GM12878 (cell line): ENCODE measurements around the gene ARAF. TPM values are rescaled to one million over a fixed set of nuclear protein-coding genes. Genes with fewer than 3 reads are reported as not detected.
A peak's percentile ranks its signal among the peaks of the same experiment; 100 is the strongest.

Experiments used
- ATAC-seq: fragments of 200-7000 bp; cut with Tn5 transposase; 3 replicates; pipeline ENCODE4 v1.9.1; 2020; ENCODE audit warnings: mild to moderate bottlenecking, moderate library complexity
- BruUV-seq: library from RNA; stranded (reverse); fragments of 400-500 nt; replicated peaks from 2 replicates; lab custom pipeline; 2021; lab: Mats Ljungman, UMichigan
- CTCF ChIA-PET: fragments of 300-600 bp; sonication (Branson Sonifier 250); formaldehyde crosslinking; extraction: SDS; loops from one replicate; lab custom pipeline; 2021; ENCODE audit warnings: inconsistent platforms; lab: Yijun Ruan, JAX
- POLR2A ChIA-PET: fragments of 350-600 bp; formaldehyde crosslinking; extraction: SDS; loops from one replicate; lab custom pipeline; 2021; ENCODE audit warnings: inconsistent platforms; lab: Charles Lee
- RAD21 ChIA-PET: fragments of 300-600 bp; sonication (Branson Sonifier 250); formaldehyde crosslinking; loops from one replicate; lab custom pipeline; 2023; ENCODE audit warnings: antibody characterized with exemption; ENCODE audit not compliant: unreplicated experiment; lab: Charles Lee
- SMC1A ChIA-PET: fragments of 300-600 bp; sonication (Branson Sonifier 250); formaldehyde crosslinking; loops from one replicate; lab custom pipeline; 2023; ENCODE audit not compliant: unreplicated experiment, uncharacterized antibody; lab: Charles Lee
- DNase-seq: peaks from one replicate; pipeline ENCODE4 v3.0.0-alpha.2; 2011; ENCODE audit warnings: low read depth, low spot score
- FAIRE-seq: peaks from 3 replicates; lab custom pipeline; 2011; peaks lifted over from hg19 to GRCh38; lab: Jason Lieb, UNC
- H2AFZ ChIP-seq: 2 replicates; pipeline ENCODE4 v1.6.0; 2011; ENCODE audit warnings: low read depth, low read length, control low read depth; ENCODE audit not compliant: control insufficient read depth
- H3K27ac ChIP-seq: 2 replicates; pipeline ENCODE4 v1.5.1; 2011; ENCODE audit warnings: control low read depth; ENCODE audit not compliant: control insufficient read depth, insufficient read depth
- H3K27me3 ChIP-seq, 2 experiments: replicated peaks in 1 of 2; 2 replicates each; pipeline versions ENCODE4 v1.6.0 to v1.6.1; 2011; ENCODE audit warnings: low read length in 1 of 2; ENCODE audit not compliant: control insufficient read depth in 2 of 2, insufficient read depth in 2 of 2
- H3K36me3 ChIP-seq, 2 experiments: 2 replicates each; pipeline ENCODE4 v1.5.1; 2011; ENCODE audit warnings: low read length in 1 of 2; ENCODE audit not compliant: control insufficient read depth in 2 of 2, insufficient read depth in 2 of 2
- H3K4me1 ChIP-seq: 2 replicates; pipeline ENCODE4 v1.6.1; 2011; ENCODE audit warnings: mild to moderate bottlenecking, low read length, moderate library complexity, mixed read lengths; ENCODE audit not compliant: control insufficient read depth, insufficient read depth
- H3K4me2 ChIP-seq: 2 replicates; pipeline ENCODE4 v1.6.0; 2011; ENCODE audit warnings: control low read depth; ENCODE audit not compliant: control insufficient read depth, insufficient read depth
- H3K4me3 ChIP-seq: fragments of 200-600 bp; sonication (generic); 2 replicates; pipeline ENCODE4 v1.5.1; 2016
- H3K79me2 ChIP-seq: 2 replicates; pipeline ENCODE4 v1.6.0; 2011; ENCODE audit warnings: low read length; ENCODE audit not compliant: control insufficient read depth, insufficient read depth
- H3K9ac ChIP-seq: 2 replicates; pipeline ENCODE4 v1.8.0; 2011; ENCODE audit warnings: low read length, control low read depth, mixed read lengths; ENCODE audit not compliant: control insufficient read depth, insufficient read depth
- H3K9me3 ChIP-seq: replicated peaks from 3 replicates; pipeline ENCODE4 v1.5.1; 2011; ENCODE audit warnings: mild to moderate bottlenecking, low read length; ENCODE audit not compliant: control insufficient read depth, insufficient read depth
- H4K20me1 ChIP-seq: 2 replicates; pipeline ENCODE4 v1.6.0; 2011; ENCODE audit not compliant: control insufficient read depth, insufficient read depth
- BHLHE40 ChIP-seq, 2 experiments: fragments of 450-650 bp in 1 of 2; IDR thresholded peaks; 2 replicates each; pipeline ENCODE4 v1.6.1; 2011 to 2017; ENCODE audit warnings: low read depth in 2 of 2, borderline replicate concordance in 1 of 2, improper control_type of control experiment in 1 of 2, low read length in 1 of 2, mild to moderate bottlenecking in 1 of 2
- CBFB ChIP-seq: IDR thresholded peaks from 2 replicates; pipeline ENCODE4 v1.6.1; 2016; ENCODE audit warnings: antibody characterized with exemption, low read depth
- CBX5 ChIP-seq: sonication (generic); IDR thresholded peaks from 2 replicates; pipeline ENCODE4 v1.6.1; 2016; ENCODE audit warnings: low read depth, moderate library complexity, mild to moderate bottlenecking, inconsistent platforms
- GATAD2B ChIP-seq: fragments of 450-650 bp; conservative IDR thresholded peaks from 2 replicates; pipeline ENCODE4 v1.6.1; 2017; ENCODE audit warnings: low read depth, mild to moderate bottlenecking, moderate library complexity
- IKZF1 ChIP-seq: fragments of 450-650 bp; conservative IDR thresholded peaks from 2 replicates; pipeline ENCODE4 v1.6.1; 2017; ENCODE audit warnings: antibody characterized with exemption, mild to moderate bottlenecking
- IKZF2 ChIP-seq, 2 experiments: fragments of 450-650 bp; IDR thresholded peaks; 2 replicates each; pipeline ENCODE4 v1.6.1; 2017; ENCODE audit warnings: mild to moderate bottlenecking in 2 of 2, moderate library complexity in 2 of 2
- IRF5 ChIP-seq: fragments of 450-650 bp; IDR thresholded peaks from 2 replicates; pipeline ENCODE4 v1.6.1; 2017; ENCODE audit warnings: borderline replicate concordance
- JUND ChIP-seq: IDR thresholded peaks from 2 replicates; pipeline ENCODE4 v1.6.1; 2012; ENCODE audit warnings: low read depth, mild to moderate bottlenecking, low read length, improper control_type of control experiment, moderate library complexity
- NFXL1 ChIP-seq: fragments of 450-650 bp; IDR thresholded peaks from 2 replicates; pipeline ENCODE4 v1.6.1; 2017; ENCODE audit warnings: antibody characterized with exemption, mild to moderate bottlenecking, borderline replicate concordance
- PKNOX1 ChIP-seq: fragments of 450-650 bp; IDR thresholded peaks from 2 replicates; pipeline ENCODE4 v1.6.1; 2016; ENCODE audit warnings: mild to moderate bottlenecking
- POLR2AphosphoS2 ChIP-seq: IDR thresholded peaks from 2 replicates; pipeline ENCODE4 v1.6.1; 2011; ENCODE audit warnings: low read depth, mild to moderate bottlenecking, low read length, improper control_type of control experiment, moderate library complexity
- RELA ChIP-seq: fragments of 450-650 bp; IDR thresholded peaks from 2 replicates; pipeline ENCODE4 v1.8.0; 2014; ENCODE audit warnings: borderline replicate concordance; ENCODE audit not compliant: partially characterized antibody
- SMARCA5 ChIP-seq: fragments of 450-650 bp; IDR thresholded peaks from 2 replicates; pipeline ENCODE4 v1.6.1; 2017; ENCODE audit warnings: mild to moderate bottlenecking
- SRF ChIP-seq, 2 experiments: IDR thresholded peaks; 2 replicates each; pipeline ENCODE4 v1.6.1; 2011; ENCODE audit warnings: low read depth in 2 of 2, low read length in 2 of 2, mild to moderate bottlenecking in 1 of 2, moderate library complexity in 1 of 2
- YY1 ChIP-seq: IDR thresholded peaks from 2 replicates; pipeline ENCODE4 v1.6.1; 2011; ENCODE audit warnings: low read depth, mild to moderate bottlenecking, low read length
- ZBTB4 ChIP-seq: fragments of 450-650 bp; formaldehyde crosslinking; IDR thresholded peaks from 2 replicates; pipeline ENCODE4 v1.4.0; 2022; ENCODE audit warnings: mild to moderate bottlenecking, moderate library complexity
- ZNF207 ChIP-seq: fragments of 450-650 bp; IDR thresholded peaks from 2 replicates; pipeline ENCODE4 v1.6.1; 2014; ENCODE audit warnings: antibody characterized with exemption, mild to moderate bottlenecking, borderline replicate concordance
- WGBS: methylation state at CpG from one replicate; pipeline ENCODE4 v1.1.6; 2016; ENCODE audit warnings: low lambda C conversion rate; ENCODE audit not compliant: insufficient replicate concordance, insufficient coverage; ENCODE audit errors: missing lambda C conversion rate; 5-methylcytosine and 5-hydroxymethylcytosine counted together
- in situ Hi-C: fragments of 300-500 bp; cut with MboI; formaldehyde crosslinking; loops from 9 replicates; pipeline ENCODE4 v1.14.3; 2018; ENCODE audit warnings: mixed read lengths
- intact Hi-C: fragments of 100-400 bp; cut with micrococcal nuclease; formaldehyde crosslinking; loops from one replicate; pipeline ENCODE4 v1.14.2; 2022; ENCODE audit not compliant: unreplicated experiment
- polyA plus RNA-seq, 11 experiments: library from polyadenylated mRNA; depleted of rRNA in 4 of 11; unstranded in 6 of 11; stranded (reverse) in 5 of 11; fragments of >200 nt; fragmentation: Nextera tagmentation in 4 of 11; fragmentation: Illumina TruSeq in 1 of 11; extraction: Ambion mirVana in 4 of 11; extraction: Trizol in 1 of 11; gene quantifications; 1 replicate in 1 of 11; 2 replicates in 10 of 11; pipeline versions ENCODE4 v1.2.1 to v1.2.3, GENCODE V29; 2011 to 2016; ENCODE audit warnings: inconsistent platforms in 2 of 11, missing spikeins in 2 of 11, low read depth in 1 of 11
- total RNA-seq, 4 experiments: library from RNA; depleted of rRNA in 3 of 4; stranded (reverse); fragments of >200 nt in 3 of 4; fragmentation: Illumina TruSeq in 1 of 4; extraction: Trizol in 1 of 4; gene quantifications; 2 replicates each; pipeline versions ENCODE4 v1.2.1 to v1.2.3, GENCODE V29; 2013 to 2021

The ARAF gene
- total and polyA plus RNA-seq, 10 of the 15 experiments (the other 5 are each of a cell fraction or from before 2014, with no cell fraction given): 5.0 to 79.2 (median 39.1) TPM

GRCh38 chrX:47581731-47582647 lies 21.0 kb downstream of the ARAF start, which contains the start of gene TIMP1:
TIMP1 (plus strand) TSS chrX:47582436; CDS start chrX:47583416, 980 bp downstream.
- Histone ChIP-seq H3K4me1 (peaks cover 8% of the 10 kb centered on the region), H3K9ac (peak within 1 kb of the TSS; percentile 74), H3K36me3 (no peaks in the 10 kb centered on the region), H3K79me2 (no peaks in the 10 kb centered on the region; the same call in 1 of the 2 replicates), H3K9me3 (no peaks in the 10 kb centered on the region), H3K27ac (peak within 1 kb of the TSS; percentile 58), H4K20me1 (no peaks in the 10 kb centered on the region), H3K4me2 (peak within 1 kb of the TSS; percentile 79), H3K27me3 (no peaks in the 10 kb centered on the region), H2AFZ (peak within 1 kb of the TSS; percentile 58), H3K4me3 (peak within 1 kb of the TSS; percentile 67)
- SMC1A ChIA-PET: interaction anchor here (0.9 to 1.6 kb wide), 5 partner anchors 37 to 62 kb away, joined by 3 to 7 read pairs (median 4); no protein-coding TSS in a partner anchor
- RAD21 ChIA-PET: interaction anchor here (1.4 to 1.5 kb wide), 2 partner anchors 47 to 55 kb away, joined by 3 to 6 read pairs; no protein-coding TSS in a partner anchor
- ATAC-seq: peak; percentile 91
- FAIRE-seq: no peak
- CTCF ChIA-PET: no interaction called here
- intact Hi-C loops (loop anchor here (5.0 kb wide), 1 partner anchor 45 kb away; the partner anchor contains the start of gene CFP), in situ Hi-C loops (no loop called here)
- BruUV-seq: no TSS peak
- DNase-seq: peak; percentile 45
- POLR2A ChIA-PET: interaction anchor here (0.5 to 1.9 kb wide), 7 partner anchors 16 to 941 kb away, joined by 3 to 4 read pairs (median 4); partner anchors contain the start of gene ELK1
- WGBS: 19% methylated on average over 28 of the region's 28 CpGs
- TF ChIP-seq CBX5 (no peak), IKZF1 (peak; percentile 82), JUND (peak; percentile 36; the same call in 1 of the 2 replicates), IRF5 (no peak), POLR2AphosphoS2 (no peak), CBFB (peak; percentile 69), BHLHE40 (IDR thresholded peaks at IDR 0.05; ENCODE audit: borderline replicate concordance in 1 of 2, low read depth in 2 of 2, low read length in 1 of 2) (peak in 1 of 2 experiments; percentile 59; a peak in 2 of 4 replicates), SRF (IDR thresholded peaks at IDR 0.05; ENCODE audit: low read depth in 2 of 2, low read length in 2 of 2) (no peak), SMARCA5 (0 out of 2 replicates have a peak, but pooled peaks have one; percentile 11), GATAD2B (peak; percentile 73; the same call in 1 of the 2 replicates), RELA (no peak), IKZF2 (IDR thresholded peaks at IDR 0.05) (peak; percentile 61 to 67; a peak in 2 of 4 replicates), YY1 (peak; percentile 88), ZNF207 (0 out of 2 replicates have a peak, but pooled peaks have one; percentile 33), NFXL1 (no peak), ZBTB4 (no peak), PKNOX1 (peak; percentile 87)
